Measurements from ENCODE around the gene KIF9.

DNA sequence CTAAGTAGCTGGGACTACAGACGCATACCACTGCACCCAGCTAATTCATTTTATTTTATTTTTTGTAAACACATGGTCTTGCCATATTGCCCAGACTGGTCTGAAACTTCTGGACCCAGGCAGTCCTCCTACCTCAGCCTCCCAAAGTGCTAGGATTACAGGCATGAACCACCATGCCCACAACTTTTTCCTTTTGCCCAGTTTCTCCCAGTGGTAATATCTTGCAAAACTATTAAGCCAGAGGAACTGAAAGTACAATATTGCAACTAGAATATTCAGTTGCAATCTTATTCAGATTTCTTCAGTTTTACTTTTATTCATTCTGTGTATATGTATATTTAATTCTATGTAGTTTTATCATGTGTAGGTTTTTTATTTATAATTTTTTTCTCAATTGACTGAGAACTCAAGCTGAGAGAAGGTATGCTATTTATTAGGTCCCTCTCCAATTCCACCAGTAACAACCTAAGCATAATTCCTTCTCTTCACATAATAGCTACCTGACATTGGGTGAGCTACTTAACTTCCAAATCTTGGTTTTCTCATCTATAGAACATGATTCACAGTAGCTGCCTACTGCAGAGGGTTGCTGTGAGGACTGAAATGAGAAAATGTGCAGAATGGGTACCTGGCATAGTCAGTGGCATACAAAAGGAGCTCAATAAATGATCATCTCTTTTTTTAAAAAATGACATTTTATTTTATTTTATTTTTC lies 30.9 kb upstream of the KIF9 start:
- TF ChIP-seq CTCF (IDR thresholded peaks at IDR 0.05; ENCODE audit: low read length), result no peak
- TF ChIP-seq EZH2 (IDR thresholded peaks at IDR 0.05; ENCODE audit: borderline replicate concordance, low read length), result no peak
